NCI-H1930 (cell line): Measurements from ENCODE around the gene SELENBP1.
"Not testable (repeated sequence)": the region's sequence is repeated elsewhere in the genome, so short reads cannot be mapped to it uniquely, and the experiment has no call there.

Experiments
- DNase-seq, 2 experiments: peaks; one replicate each; lab custom pipeline; 2025; lab: John Stamatoyannopoulos, UW

SELENBP1 gene

GRCh38 chr1:151372058-151372934, at the start of gene SELENBP1:
Gene SELENBP1, minus strand, starts transcription at chr1:151372705. Its CDS starts 64 bp downstream, at chr1:151372641.
- no peak for DNase-seq

- DNase-seq, result no peak
These were observed 47.3 kb upstream of the SELENBP1 start for GRCh38 chr1:151419819-151420218.

- DNase-seq, result no peak
These were observed 45.6 kb upstream of the SELENBP1 start for GRCh38 chr1:151418081-151418480.

- no peak for DNase-seq
These were observed 43.7 kb upstream of the SELENBP1 start for GRCh38 chr1:151416231-151416630.

- no peak for DNase-seq
These were observed 39.4 kb upstream of the SELENBP1 start for GRCh38 chr1:151411884-151412283.

- DNase-seq, result no peak
These were observed 36.4 kb upstream of the SELENBP1 start for GRCh38 chr1:151408891-151409290.

GRCh38 chr1:151407304-151407703, 34.8 kb upstream of the SELENBP1 start:
- DNase-seq, result no peak

- DNase-seq, result no peak
These were observed 33.7 kb upstream of the SELENBP1 start for GRCh38 chr1:151406176-151406575.

GRCh38 chr1:151405187-151405951, 32.9 kb upstream of the SELENBP1 start:
- DNase-seq, result no peak

- no peak for DNase-seq
These were observed 31.1 kb upstream of the SELENBP1 start for GRCh38 chr1:151403612-151404011.

GRCh38 chr1:151402764-151403163, 30.3 kb upstream of the SELENBP1 start:
- no peak for DNase-seq

- no peak for DNase-seq
These were observed 29.4 kb upstream of the SELENBP1 start for GRCh38 chr1:151401860-151402259.

GRCh38 chr1:151401125-151401788, 28.8 kb upstream of the SELENBP1 start:
- DNase-seq, result no peak

GRCh38 chr1:151399324-151400171, 27.0 kb upstream of the SELENBP1 start, which contains the start of gene PSMB4:
Gene PSMB4, plus strand, starts transcription at chr1:151399573. Its CDS starts 15 bp downstream, at chr1:151399588.
- peak; percentile 68 to 87 for DNase-seq

GRCh38 chr1:151396265-151396664, 23.8 kb upstream of the SELENBP1 start:
- not testable (repeated sequence) for DNase-seq

GRCh38 chr1:151393583-151393982, 21.1 kb upstream of the SELENBP1 start:
- no peak for DNase-seq

- DNase-seq, result no peak
These were observed 18.6 kb upstream of the SELENBP1 start for GRCh38 chr1:151391079-151391563.

GRCh38 chr1:151390221-151391078, 17.9 kb upstream of the SELENBP1 start:
- DNase-seq, result not testable (repeated sequence)

GRCh38 chr1:151386002-151386401, 13.5 kb upstream of the SELENBP1 start:
- DNase-seq, result no peak

GRCh38 chr1:151384584-151384983, 12.1 kb upstream of the SELENBP1 start:
- DNase-seq, result no peak
